GM18526 (cell line): ENCODE data around the gene TIAM2.

Experiments used
- POLR2A ChIP-seq: IDR thresholded peaks from 3 replicates; pipeline ENCODE4 v1.6.1; 2011; ENCODE audit not compliant: insufficient read length; ENCODE audit errors: extremely low read depth

TIAM2 gene

GRCh38 chr6:155291291-155291690 is 296.2 kb downstream of the TIAM2 start:
- TF ChIP-seq POLR2A = no peak

- TF ChIP-seq POLR2A = no peak
These were observed 297.6 kb downstream of the TIAM2 start for GRCh38 chr6:155292711-155293110.

- TF ChIP-seq POLR2A = no peak
These were observed 302.6 kb downstream of the TIAM2 start for GRCh38 chr6:155297669-155298068.

- no peak for TF ChIP-seq POLR2A
These were observed 306.8 kb downstream of the TIAM2 start for GRCh38 chr6:155301867-155302266.

GRCh38 chr6:155303361-155303870 is 308.3 kb downstream of the TIAM2 start:
- TF ChIP-seq POLR2A = no peak

- TF ChIP-seq POLR2A = no peak
These were observed 311.8 kb downstream of the TIAM2 start for GRCh38 chr6:155306958-155307357.
